Activated CD4-positive, alpha-beta T cell treated with anti-CD3 and anti-CD28 coated beads, Interleukin-2, amount 10 ng/mL, durations not matched to agents 24 days and 14 days (primary cell): ENCODE measurements around the gene CA7. TPM values are rescaled to one million over a fixed set of nuclear protein-coding genes. Genes with fewer than 3 reads are reported as not detected.
"Not testable (repeated sequence)": the region's sequence is repeated elsewhere in the genome, so short reads cannot be mapped to it uniquely, and the experiment has no call there.

Experiments used
- DNase-seq: peaks from one replicate; pipeline ENCODE4 v3.0.0; 2022
- H3K27ac Mint-ChIP-seq: one replicate; pipeline ENCODE4 v1.8.0; 2022; ENCODE audit warnings: mild to moderate bottlenecking, mixed read lengths
- H3K27me3 Mint-ChIP-seq: one replicate; pipeline ENCODE4 v1.8.0; 2022; ENCODE audit warnings: mixed read lengths
- H3K36me3 Mint-ChIP-seq: one replicate; pipeline ENCODE4 v1.8.0; 2022; ENCODE audit warnings: low read depth, mild to moderate bottlenecking, mixed read lengths
- H3K4me1 Mint-ChIP-seq: one replicate; pipeline ENCODE4 v1.8.0; 2021; ENCODE audit warnings: mixed read lengths
- H3K4me3 Mint-ChIP-seq: one replicate; pipeline ENCODE4 v1.8.0; 2022; ENCODE audit warnings: mild to moderate bottlenecking, moderate library complexity, mixed read lengths
- H3K9me3 Mint-ChIP-seq: one replicate; pipeline ENCODE4 v1.8.0; 2021; ENCODE audit warnings: mixed read lengths
- intact Hi-C: fragments of 100-400 bp; cut with micrococcal nuclease; formaldehyde crosslinking; loops from one replicate; pipeline ENCODE4 v1.15.1; 2023
- total RNA-seq: library from RNA; stranded (reverse); gene quantifications from 2 replicates; pipeline ENCODE4 v1.2.3, GENCODE V29; 2022

The CA7 gene
- total RNA-seq, 1 donor from 2014 or later: 0.56 TPM

DNA sequence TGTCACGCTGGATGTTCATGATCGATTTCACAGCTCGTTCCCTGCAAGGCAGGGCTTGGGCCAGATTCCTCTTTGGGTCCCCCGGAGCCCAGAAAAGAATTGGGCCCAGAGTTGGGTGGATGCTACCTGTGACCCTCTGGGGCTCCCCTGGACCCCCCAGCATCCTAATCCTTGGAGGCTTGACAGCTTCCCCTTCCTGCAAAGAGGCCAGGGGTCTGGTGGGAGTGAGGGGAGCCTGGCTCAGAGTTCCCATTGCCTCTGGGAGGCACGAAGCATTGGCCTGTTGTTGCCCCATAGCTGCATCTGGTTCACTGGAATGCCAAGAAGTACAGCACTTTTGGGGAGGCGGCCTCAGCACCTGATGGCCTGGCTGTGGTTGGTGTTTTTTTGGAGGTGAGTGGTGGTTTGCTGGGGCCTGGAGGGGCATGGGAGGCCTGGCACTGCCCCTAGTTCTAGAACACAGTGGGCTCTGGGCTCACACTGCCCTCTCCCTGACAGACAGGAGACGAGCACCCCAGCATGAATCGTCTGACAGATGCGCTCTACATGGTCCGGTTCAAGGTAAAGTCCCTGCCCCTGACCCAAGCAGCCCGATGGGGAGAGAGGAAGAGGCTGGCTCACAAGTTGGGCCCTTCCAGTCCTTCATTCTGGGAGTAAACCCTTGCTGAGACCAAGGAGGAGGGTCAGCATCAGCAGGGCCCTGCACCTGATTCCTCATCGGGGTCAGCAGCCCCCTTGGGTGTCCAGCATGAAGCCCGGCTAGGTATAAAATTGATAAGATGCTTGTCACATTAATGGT, 7.2 kb downstream of the CA7 start:
- H3K27ac Mint-ChIP-seq: no peak overlapping the region
- no peak overlapping the region for H3K4me3 Mint-ChIP-seq
- no peaks in the 10 kb centered on the region for H3K9me3 Mint-ChIP-seq
- H3K27me3 Mint-ChIP-seq: peaks cover 3% of the 10 kb centered on the region
- H3K36me3 Mint-ChIP-seq: no peaks in the 10 kb centered on the region
- intact Hi-C loops: no loop called here
- peaks cover 12% of the 10 kb centered on the region for H3K4me1 Mint-ChIP-seq
- DNase-seq: no peak

DNA sequence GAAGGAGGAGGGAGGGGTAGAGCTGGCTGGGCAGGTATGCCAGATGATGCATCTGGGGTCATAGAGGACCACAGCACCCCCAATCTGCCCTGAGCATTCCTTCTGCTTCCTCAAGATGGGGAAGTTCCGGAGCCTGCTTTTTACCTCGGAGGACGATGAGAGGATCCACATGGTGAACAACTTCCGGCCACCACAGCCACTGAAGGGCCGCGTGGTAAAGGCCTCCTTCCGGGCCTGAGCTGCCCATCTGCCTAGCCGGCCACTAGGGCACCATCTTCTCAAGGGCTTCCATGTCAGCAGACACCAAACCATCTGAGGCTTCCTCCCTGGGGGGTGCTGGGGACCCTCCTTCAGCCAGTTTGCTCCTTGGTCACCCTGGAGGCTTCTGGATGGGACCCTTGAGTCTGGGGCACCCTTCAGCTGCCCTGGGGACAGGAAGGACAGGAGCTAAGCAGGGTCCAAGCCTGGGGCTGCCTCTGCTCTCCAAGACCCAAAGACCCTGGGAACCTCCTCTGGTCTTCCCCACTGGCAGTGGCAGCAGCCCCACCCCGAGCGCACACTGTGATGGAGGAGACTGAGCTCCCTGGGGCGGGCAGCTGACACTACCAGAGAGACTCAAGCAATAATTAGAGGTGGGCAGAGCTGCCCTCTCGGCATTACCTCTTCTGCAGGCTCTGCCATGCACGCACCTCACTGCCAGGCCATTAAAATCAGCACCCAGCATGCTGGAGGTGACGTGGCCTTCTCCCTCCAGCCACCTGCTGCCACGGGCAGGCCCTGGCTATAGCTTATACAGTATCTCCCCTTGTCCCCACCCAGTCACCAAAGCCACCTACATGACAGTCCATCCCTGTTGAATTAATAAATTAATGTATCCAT, 9.3 kb downstream of the CA7 start:
- H3K4me3 Mint-ChIP-seq: no peak overlapping the region
- peaks cover 1% of the 10 kb centered on the region for H3K27me3 Mint-ChIP-seq
- no peak for DNase-seq
- intact Hi-C loops: no loop called here
- no peaks in the 10 kb centered on the region for H3K36me3 Mint-ChIP-seq
- peak overlapping the region; percentile 67 for H3K27ac Mint-ChIP-seq
- no peaks in the 10 kb centered on the region for H3K9me3 Mint-ChIP-seq
- H3K4me1 Mint-ChIP-seq: peaks cover under 1% of the 10 kb centered on the region

DNA sequence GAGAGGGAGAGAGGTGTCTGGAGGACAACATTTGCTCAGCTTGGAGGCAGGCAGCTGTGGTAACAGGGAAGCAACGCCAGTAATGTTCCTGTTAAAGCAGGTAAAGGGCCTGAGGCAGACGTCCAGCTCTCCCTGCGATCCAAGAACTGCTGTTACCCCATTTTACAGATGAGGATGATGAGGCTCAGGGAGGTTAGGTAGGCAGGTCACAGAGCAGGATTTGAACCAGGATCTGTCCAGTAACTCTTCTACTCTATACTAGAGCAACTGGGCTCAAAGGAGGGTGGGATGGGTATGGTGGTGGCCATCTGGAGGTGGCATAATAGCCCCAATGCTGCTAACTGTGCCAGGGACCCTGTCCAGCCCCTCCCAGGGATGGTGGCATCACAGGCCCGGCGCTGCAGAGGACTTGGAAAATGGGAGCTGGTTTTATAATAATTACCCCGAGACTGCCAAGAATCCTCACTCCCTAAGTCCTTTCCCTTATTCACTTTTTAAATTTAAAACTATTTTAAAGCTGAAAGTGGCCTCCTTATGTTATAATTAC, 12.0 kb downstream of the CA7 start:
- Mint-ChIP-seq H3K4me3 (no peak overlapping the region), H3K27me3 (peaks cover 1% of the 10 kb centered on the region), H3K27ac (no peak overlapping the region), H3K4me1 (no peaks in the 10 kb centered on the region), H3K36me3 (no peaks in the 10 kb centered on the region), H3K9me3 (no peaks in the 10 kb centered on the region)
- intact Hi-C loops: no loop called here
- DNase-seq: no peak

DNA sequence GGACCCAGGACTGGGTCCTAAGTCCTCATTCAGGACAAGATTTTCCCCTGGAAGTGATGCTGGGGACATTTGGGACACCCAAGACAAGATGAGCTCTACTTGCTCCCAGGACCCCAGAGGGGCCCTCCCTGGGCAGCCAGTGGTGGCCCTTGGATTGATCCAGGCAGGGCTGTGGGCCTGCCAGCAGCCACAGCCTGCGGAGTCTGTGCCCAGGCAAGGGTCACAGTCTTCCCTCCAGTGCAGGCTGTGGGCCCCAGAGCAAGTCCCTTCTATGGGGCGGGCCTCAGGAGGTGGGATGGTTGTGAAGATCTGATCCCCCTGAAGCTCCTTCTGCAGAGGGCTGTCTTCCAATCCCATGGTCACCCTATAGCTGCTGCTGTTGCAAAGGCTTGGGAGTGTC, 12.6 kb downstream of the CA7 start:
- no peak for DNase-seq
- H3K27me3 Mint-ChIP-seq: peaks cover 1% of the 10 kb centered on the region
- no peaks in the 10 kb centered on the region for H3K9me3 Mint-ChIP-seq
- no peaks in the 10 kb centered on the region for H3K4me1 Mint-ChIP-seq
- no peaks in the 10 kb centered on the region for H3K36me3 Mint-ChIP-seq
- intact Hi-C loops: no loop called here
- peak overlapping the region; percentile 4 for H3K27ac Mint-ChIP-seq
- H3K4me3 Mint-ChIP-seq: no peak overlapping the region

DNA sequence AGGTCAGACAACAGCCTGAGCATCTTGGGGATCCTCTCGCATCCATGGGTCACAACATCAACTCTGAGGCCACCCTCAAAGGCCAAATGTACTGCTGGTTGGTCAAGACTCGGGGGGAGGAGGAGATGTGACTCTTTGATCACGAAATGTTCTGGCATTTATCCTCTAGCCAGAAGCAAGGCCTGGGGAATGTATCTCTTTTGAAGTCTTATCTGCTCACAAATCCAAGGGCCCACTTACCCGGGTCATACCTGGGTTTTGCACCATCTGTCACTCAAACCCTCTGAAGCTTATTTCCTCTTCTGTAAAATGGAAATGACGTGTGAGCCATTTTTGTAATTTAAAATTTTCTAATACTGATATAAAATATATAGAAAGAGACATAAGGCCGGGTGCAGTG, 13.2 kb downstream of the CA7 start:
- Mint-ChIP-seq H3K4me3 (no peak overlapping the region), H3K4me1 (no peaks in the 10 kb centered on the region), H3K9me3 (no peaks in the 10 kb centered on the region), H3K27ac (no peak overlapping the region), H3K36me3 (no peaks in the 10 kb centered on the region), H3K27me3 (peaks cover 1% of the 10 kb centered on the region)
- DNase-seq: no peak
- intact Hi-C loops: no loop called here

DNA sequence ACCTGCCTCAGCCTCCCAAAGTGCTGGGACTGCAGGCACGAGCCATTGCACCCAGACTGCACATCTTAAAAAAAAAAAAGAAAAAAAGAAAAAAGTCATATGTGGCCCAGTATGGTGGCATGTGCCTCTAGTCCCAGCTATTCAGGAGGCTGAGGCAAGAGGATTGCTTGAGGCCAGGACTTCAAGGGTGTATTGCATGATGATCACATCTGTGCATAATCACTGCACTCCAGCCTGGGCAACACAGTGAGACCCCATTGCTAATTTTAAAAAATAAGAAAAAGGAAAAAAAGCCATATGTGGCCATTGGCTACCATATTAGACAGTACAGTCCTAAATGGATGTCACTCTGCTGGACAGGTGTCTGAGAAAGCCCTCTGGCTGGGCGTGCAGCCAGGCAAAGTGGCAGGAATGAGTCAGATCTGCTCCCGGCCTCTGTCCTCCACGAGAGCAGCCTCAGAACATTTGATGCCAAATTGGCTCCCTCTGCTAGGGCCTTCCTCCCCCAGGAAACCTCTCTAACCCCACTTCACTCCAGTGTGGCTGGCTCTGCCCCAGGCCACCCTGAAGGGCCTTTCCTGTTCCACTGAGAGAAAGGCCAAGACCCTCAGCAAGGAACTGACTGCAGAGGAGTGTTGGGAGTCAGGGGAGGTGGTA, 14.7 kb downstream of the CA7 start:
- no peak for DNase-seq
- Mint-ChIP-seq H3K4me3 (no peak overlapping the region), H3K27me3 (peaks cover 1% of the 10 kb centered on the region), H3K9me3 (no peaks in the 10 kb centered on the region), H3K36me3 (no peaks in the 10 kb centered on the region), H3K27ac (no peak overlapping the region), H3K4me1 (no peaks in the 10 kb centered on the region)
- intact Hi-C loops: no loop called here

DNA sequence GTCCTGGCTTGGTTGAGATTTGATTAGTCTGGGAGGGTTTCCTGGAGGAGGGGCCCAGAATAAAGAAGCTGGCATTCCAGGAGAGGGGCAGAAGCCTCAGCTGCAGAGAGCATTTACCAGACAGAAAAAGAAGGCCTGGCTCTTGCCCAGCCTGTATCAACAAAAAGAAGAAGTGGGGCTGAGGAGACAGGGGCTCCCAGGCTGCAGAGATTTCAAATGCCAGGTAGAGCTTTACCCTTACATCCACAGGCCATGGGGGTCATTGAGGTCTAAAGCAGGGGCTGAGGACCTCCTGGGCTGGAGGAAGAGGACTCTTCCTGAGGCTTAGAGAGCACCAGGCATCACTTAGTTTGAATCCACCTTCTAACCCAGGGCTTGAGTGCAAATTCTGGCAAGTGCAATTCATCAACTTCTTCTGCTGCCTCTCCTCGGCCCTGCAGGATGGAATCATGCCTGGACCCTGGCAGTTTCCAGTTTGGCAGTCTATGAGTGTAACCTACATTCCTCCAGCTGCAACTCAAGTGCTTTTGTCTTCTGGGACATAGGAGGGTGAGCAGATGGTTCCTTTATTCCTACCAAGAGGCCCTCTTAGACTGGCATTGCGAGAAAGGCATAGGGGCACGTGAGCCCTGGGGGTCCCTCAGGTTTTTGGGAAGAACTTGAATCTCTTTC, 15.3 kb downstream of the CA7 start:
- Mint-ChIP-seq H3K4me1 (no peaks in the 10 kb centered on the region), H3K9me3 (no peaks in the 10 kb centered on the region), H3K27ac (no peak overlapping the region), H3K27me3 (no peaks in the 10 kb centered on the region), H3K36me3 (no peaks in the 10 kb centered on the region), H3K4me3 (no peak overlapping the region)
- no peak for DNase-seq
- intact Hi-C loops: loop anchor here (10.0 kb wide), 1 partner anchor 105 kb away; the partner anchor contains the start of gene DYNC1LI2

DNA sequence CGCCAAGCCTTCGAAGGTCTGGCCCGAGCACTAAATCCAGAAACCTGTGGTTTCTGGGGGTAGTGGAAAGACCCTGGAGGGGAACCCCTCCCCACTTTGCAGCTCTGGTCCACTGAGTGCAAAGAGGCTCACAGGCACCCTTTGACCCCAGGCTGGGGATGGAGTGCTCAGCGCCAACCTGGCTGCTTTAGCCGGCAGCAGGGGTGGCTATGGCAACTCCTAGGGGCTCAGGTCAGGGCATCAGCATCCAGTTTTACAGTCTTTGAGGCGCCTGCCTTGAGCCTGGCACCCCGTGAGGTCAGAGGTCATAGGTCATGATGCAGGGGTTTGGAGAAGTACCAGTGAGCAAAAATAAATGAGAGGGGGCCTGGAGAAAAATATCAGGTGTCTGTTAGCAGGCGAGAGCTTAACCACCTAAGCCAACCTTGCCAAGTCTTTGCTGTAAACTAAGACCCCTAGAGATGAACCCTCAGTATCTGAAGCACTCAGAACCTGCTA, 17.9 kb downstream of the CA7 start:
- no peak for DNase-seq
- no peaks in the 10 kb centered on the region for H3K4me1 Mint-ChIP-seq
- H3K4me3 Mint-ChIP-seq: no peak overlapping the region
- no peaks in the 10 kb centered on the region for H3K27me3 Mint-ChIP-seq
- no peaks in the 10 kb centered on the region for H3K9me3 Mint-ChIP-seq
- no peaks in the 10 kb centered on the region for H3K36me3 Mint-ChIP-seq
- no peak overlapping the region for H3K27ac Mint-ChIP-seq
- intact Hi-C loops: loop anchor here (10.0 kb wide), 1 partner anchor 107 kb away; the partner anchor contains the start of gene DYNC1LI2

DNA sequence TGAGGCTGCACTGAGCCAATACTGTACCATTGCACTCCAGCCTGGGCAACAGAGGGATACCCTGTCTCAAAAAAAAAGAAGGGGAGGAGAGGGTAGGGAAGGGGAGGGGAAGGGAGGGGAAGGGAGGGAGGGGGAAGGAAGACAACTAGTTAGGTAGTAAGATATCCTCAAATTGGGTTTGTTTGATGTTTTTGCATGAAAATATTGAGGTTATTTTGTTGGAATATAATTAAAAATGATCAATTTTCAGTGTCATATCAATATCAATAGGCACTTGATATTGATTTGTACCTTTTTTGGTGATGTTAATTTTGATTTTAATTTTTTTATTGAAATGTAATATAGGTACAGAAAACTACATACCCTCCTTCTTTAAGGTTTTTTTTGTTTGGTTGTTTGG, 19.5 kb downstream of the CA7 start:
- DNase-seq: no peak
- no peaks in the 10 kb centered on the region for H3K36me3 Mint-ChIP-seq
- no peak overlapping the region for H3K27ac Mint-ChIP-seq
- intact Hi-C loops: loop anchor here (10.0 kb wide), 1 partner anchor 109 kb away; the partner anchor contains the start of gene DYNC1LI2
- H3K4me1 Mint-ChIP-seq: peaks cover 2% of the 10 kb centered on the region
- no peaks in the 10 kb centered on the region for H3K27me3 Mint-ChIP-seq
- no peaks in the 10 kb centered on the region for H3K9me3 Mint-ChIP-seq
- H3K4me3 Mint-ChIP-seq: no peak overlapping the region

DNA sequence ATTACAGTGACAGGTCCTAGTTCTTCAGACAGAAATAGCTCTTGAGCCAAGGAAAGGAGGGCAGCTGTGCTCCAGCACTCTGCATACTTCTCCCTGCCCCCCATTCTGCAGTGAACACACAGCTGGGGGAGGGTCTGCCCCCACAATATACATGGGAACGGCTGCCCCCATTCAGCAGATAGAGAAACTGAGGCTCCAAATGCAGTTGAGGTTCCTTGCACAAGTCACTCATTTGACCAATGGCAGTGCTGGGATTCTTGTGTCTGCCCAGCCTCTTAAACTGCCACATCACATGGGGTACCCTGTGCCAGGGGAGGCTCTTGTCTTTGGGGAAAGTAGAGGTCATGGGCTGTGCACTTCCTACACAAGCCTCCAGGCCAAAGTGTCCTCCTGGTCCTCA, 25.2 kb downstream of the CA7 start:
- H3K9me3 Mint-ChIP-seq: no peaks in the 10 kb centered on the region
- peak overlapping the region; percentile 20 for H3K27ac Mint-ChIP-seq
- no peaks in the 10 kb centered on the region for H3K27me3 Mint-ChIP-seq
- H3K4me1 Mint-ChIP-seq: peaks cover 26% of the 10 kb centered on the region
- no peak for DNase-seq
- intact Hi-C loops: loop anchor here (10.0 kb wide), 1 partner anchor 115 kb away; the partner anchor contains the start of gene DYNC1LI2
- H3K36me3 Mint-ChIP-seq: no peaks in the 10 kb centered on the region
- H3K4me3 Mint-ChIP-seq: no peak overlapping the region

DNA sequence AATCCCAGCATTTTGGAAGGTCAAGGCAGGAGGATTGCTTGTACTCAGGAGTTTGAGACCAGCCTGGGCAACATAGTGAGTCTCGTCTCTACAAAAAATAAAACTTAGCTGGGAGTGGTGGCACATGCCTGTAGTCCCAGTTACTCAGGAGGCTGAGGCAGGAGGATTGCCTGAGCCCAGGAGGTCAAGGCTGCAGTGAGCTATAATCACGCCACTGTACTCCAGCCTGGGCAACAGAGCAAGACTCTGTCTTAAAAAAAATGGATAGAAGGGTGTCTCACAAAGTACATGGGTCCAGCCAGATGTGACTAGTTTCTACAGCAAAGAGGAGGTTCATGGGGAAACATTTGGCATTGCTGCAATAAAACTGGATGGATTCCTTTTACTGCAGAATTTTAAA, 27.1 kb downstream of the CA7 start:
- intact Hi-C loops: loop anchor here (5.0 to 10.0 kb wide), 2 partner anchors 183 to 264 kb away; no protein-coding TSS in a partner anchor
- not testable (repeated sequence) for H3K36me3 Mint-ChIP-seq, DNase-seq, H3K9me3 Mint-ChIP-seq, H3K27me3 Mint-ChIP-seq, H3K4me3 Mint-ChIP-seq, H3K27ac Mint-ChIP-seq
- H3K4me1 Mint-ChIP-seq: peaks cover 40% of the 10 kb centered on the region

DNA sequence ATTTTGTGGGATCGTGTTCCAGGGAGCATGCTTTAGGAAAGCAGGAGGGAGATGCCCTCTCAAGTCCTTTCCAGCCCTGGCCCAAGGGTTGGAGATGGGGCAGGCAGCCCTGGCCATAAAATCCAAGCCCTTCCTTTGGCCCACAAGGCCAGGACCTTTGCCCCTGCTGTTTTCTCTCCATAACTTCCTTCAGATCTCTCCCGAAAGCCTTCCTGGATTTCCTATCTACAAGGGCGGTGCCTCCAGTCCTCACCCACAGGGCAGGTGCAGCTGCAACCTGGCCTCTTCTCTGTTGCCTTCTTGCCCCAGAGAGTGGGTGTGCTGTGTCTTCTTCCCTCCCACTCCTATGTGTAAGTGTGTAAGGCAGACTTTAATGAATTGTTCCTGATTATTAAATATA, 27.6 kb downstream of the CA7 start:
- H3K27me3 Mint-ChIP-seq: no peaks in the 10 kb centered on the region
- H3K9me3 Mint-ChIP-seq: no peaks in the 10 kb centered on the region
- no peaks in the 10 kb centered on the region for H3K36me3 Mint-ChIP-seq
- H3K4me3 Mint-ChIP-seq: no peak overlapping the region
- peaks cover 42% of the 10 kb centered on the region for H3K4me1 Mint-ChIP-seq
- intact Hi-C loops: loop anchor here (2.0 to 10.0 kb wide), 5 partner anchors 143 to 463 kb away; no protein-coding TSS in a partner anchor
- no peak for DNase-seq
- no peak overlapping the region for H3K27ac Mint-ChIP-seq

DNA sequence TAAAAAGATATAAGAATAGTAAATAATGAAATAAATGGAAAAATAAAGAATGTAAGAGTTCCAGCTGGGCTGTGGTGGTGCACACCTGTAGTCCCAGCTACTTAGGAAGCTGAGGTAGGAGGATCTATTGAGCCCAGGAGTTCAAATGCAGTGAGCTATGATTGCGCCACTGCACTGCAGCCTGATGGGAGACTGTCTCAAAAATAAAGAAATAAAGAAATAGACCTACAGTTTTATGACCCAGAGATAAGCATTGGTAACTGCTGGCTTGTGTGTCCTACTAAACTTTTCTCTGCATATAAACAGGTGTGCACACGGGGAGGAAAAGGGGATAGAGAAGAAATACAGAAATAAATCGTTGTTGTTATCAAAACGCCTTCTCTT, 28.3 kb downstream of the CA7 start:
- peaks cover 43% of the 10 kb centered on the region for H3K4me1 Mint-ChIP-seq
- peak overlapping the region; percentile 87 for H3K4me3 Mint-ChIP-seq
- no peaks in the 10 kb centered on the region for H3K27me3 Mint-ChIP-seq
- no peak for DNase-seq
- no peaks in the 10 kb centered on the region for H3K9me3 Mint-ChIP-seq
- peak overlapping the region; percentile 94 for H3K27ac Mint-ChIP-seq
- intact Hi-C loops: loop anchor here (2.0 to 10.0 kb wide), 5 partner anchors 144 to 464 kb away; no protein-coding TSS in a partner anchor
- H3K36me3 Mint-ChIP-seq: no peaks in the 10 kb centered on the region
